ENCODE results near the gene ATL3. TPM values are rescaled to one million over a fixed set of nuclear protein-coding genes. Genes with fewer than 3 reads are reported as not detected.

ATL3 gene
- total and polyA plus RNA-seq, 2 of the 4 experiments (the other 2 are of a cell fraction): 19.9 to 131 TPM

DNA sequence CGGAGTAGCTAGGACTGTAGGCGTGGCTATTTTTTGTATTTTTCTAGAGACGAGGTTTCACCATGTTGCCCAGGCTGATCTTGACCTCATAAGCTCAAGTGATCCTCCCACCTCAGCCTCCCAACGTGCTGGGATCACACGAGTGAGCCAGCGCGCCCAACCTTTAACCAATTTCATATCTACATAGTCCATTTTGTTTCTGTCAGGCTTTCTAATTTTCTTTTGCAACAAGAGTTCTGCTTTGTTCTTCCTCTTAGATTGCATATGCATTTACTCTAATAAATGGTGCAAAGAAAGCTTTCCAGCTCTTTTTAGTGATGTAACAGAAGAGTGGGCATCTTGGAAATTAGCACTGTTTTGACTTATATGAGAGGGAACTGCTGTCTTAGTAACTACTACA is 23.4 kb upstream of the ATL3 start:
- 100% methylated on average over 1 of the region's 7 CpGs; no CpG with 5 or more reads in 1 of the 2 experiments for WGBS, 2 experiments (ENCODE audit: extremely low coverage in 2 of 2, insufficient read length in 1 of 2)
- BruUV-seq (replicated peaks): no TSS peak
- intact Hi-C loops (cut with micrococcal nuclease): no loop called here
- Histone ChIP-seq H3K4ac (ENCODE audit: low read depth, low read length) (no peak overlapping the region), H3K4me2 (ENCODE audit: low read depth, low read length) (no peak overlapping the region), H3K18ac (ENCODE audit: low read depth, low read length) (no peak overlapping the region), H2AFZ (replicated peaks; ENCODE audit: low read length, poor library complexity) (no peak overlapping the region), H2BK20ac (ENCODE audit: low read depth, low read length) (no peak overlapping the region), H3K14ac (replicated peaks; ENCODE audit: low read depth, low read length) (no peak overlapping the region), H2BK5ac (ENCODE audit: low read depth, low read length, poor library complexity, severe bottlenecking) (no peak overlapping the region), H3K56ac (ENCODE audit: extremely low read depth, insufficient read depth, low read length) (no peak overlapping the region), H3K4me3 (ENCODE audit: insufficient read depth, low read depth, low read length) (no peak overlapping the region), H4K5ac (ENCODE audit: low read depth, low read length) (no peak overlapping the region), H3K27ac (ENCODE audit: insufficient read depth, low read length) (no peak overlapping the region), H2AK9ac (replicated peaks; ENCODE audit: low read depth, low read length, poor library complexity) (no peak overlapping the region), H3K4me1 (ENCODE audit: control insufficient read depth, insufficient read depth, low read length) (no peaks in the 10 kb centered on the region), H3K23ac (ENCODE audit: low read depth, low read length) (no peak overlapping the region), H4K91ac (ENCODE audit: insufficient read depth, low read depth, low read length) (no peak overlapping the region), H3K36me3 (ENCODE audit: control insufficient read depth, insufficient read depth, low read length) (no peaks in the 10 kb centered on the region), H4K20me1 (ENCODE audit: insufficient read depth, low read length) (peaks cover 7% of the 10 kb centered on the region; the same call in 1 of the 2 replicates), H3K79me1 (ENCODE audit: low read depth in 1 of 2, low read length in 2 of 2) (peaks cover 32 to 61% of the 10 kb centered on the region in 2 experiments), H3K27me3 (ENCODE audit: control insufficient read depth, insufficient read depth, low read length) (no peaks in the 10 kb centered on the region), H3K9me1 (ENCODE audit: insufficient read depth, low read length) (no peaks in the 10 kb centered on the region; the same call in 1 of the 2 replicates), H3K9ac (ENCODE audit: low read depth, low read length) (no peak overlapping the region), H4K8ac (ENCODE audit: low read depth in 2 of 2, low read length in 2 of 2) (no peak overlapping the region), H2AK5ac (ENCODE audit: low read depth, low read length) (no peak overlapping the region), H2BK15ac (ENCODE audit: low read depth, low read length) (no peak overlapping the region), H3K9me3 (ENCODE audit: control insufficient read depth, insufficient read depth, low read length) (no peaks in the 10 kb centered on the region), H2BK120ac (ENCODE audit: low read depth, low read length) (no peak overlapping the region)
- DNase-seq: no peak
- no peak for ATAC-seq (ENCODE audit: low read depth)
- CTCF ChIA-PET: interaction anchor here (0.6 kb wide), 1 partner anchor 15 kb away, joined by 6 read pairs; no protein-coding TSS in a partner anchor
- POLR2A ChIA-PET (ENCODE audit: unreplicated experiment): no interaction called here
- TF ChIP-seq MXI1 (IDR thresholded peaks at IDR 0.05; ENCODE audit: borderline replicate concordance, low read depth, low read length) (no peak), POLR2A (IDR thresholded peaks at IDR 0.05; ENCODE audit: low read depth, low read length) (no peak), RAD21 (IDR thresholded peaks at IDR 0.05; ENCODE audit: low read length) (no peak), RFX5 (IDR thresholded peaks at IDR 0.05; ENCODE audit: low read depth, low read length) (no peak), BHLHE40 (IDR thresholded peaks at IDR 0.05; ENCODE audit: low read depth, low read length) (no peak), SMC3 (IDR thresholded peaks at IDR 0.05; ENCODE audit: low read depth, low read length) (no peak), MAFK (IDR thresholded peaks at IDR 0.05; ENCODE audit: low read depth, low read length) (no peak), NFE2L2 (IDR thresholded peaks at IDR 0.05; ENCODE audit: low read depth, low read length) (no peak), RCOR1 (IDR thresholded peaks at IDR 0.05; ENCODE audit: insufficient replicate concordance, low read length) (no peak), FOS (IDR thresholded peaks at IDR 0.05; ENCODE audit: low read depth, low read length) (no peak), MAZ (IDR thresholded peaks at IDR 0.05; ENCODE audit: borderline replicate concordance, low read depth, low read length) (no peak), ELK1 (IDR thresholded peaks at IDR 0.05; ENCODE audit: borderline replicate concordance, low read depth, low read length) (no peak), CEBPB (IDR thresholded peaks at IDR 0.05; ENCODE audit: low read depth, low read length) (no peak), CTCF (conservative IDR thresholded peaks at IDR 0.05; ENCODE audit: low read depth, low read length) (no peak), CHD1 (IDR thresholded peaks at IDR 0.05; ENCODE audit: low read depth, low read length) (no peak)
- TF ChIP-seq, protein P1, sequence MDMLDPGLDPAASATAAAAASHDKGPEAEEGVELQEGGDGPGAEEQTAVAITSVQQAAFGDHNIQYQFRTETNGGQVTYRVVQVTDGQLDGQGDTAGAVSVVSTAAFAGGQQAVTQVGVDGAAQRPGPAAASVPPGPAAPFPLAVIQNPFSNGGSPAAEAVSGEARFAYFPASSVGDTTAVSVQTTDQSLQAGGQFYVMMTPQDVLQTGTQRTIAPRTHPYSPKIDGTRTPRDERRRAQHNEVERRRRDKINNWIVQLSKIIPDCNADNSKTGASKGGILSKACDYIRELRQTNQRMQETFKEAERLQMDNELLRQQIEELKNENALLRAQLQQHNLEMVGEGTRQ (IDR thresholded peaks at IDR 0.05; ENCODE audit: low read depth, low read length): no peak
- in situ Hi-C loops (cut with MboI; ENCODE audit: low sequenced_read_pairs): no loop called here
- dilution Hi-C loops (cut with HindIII; ENCODE audit: low sequenced_read_pairs, unreplicated experiment): no loop called here
